ENCODE results near the gene DDX43.

Gene DDX43

GRCh38 chr6:73421534-73421933 is 26.9 kb downstream of the DDX43 start:
- TF ChIP-seq RARB (CRISPR knock-in tag; IDR thresholded peaks at IDR 0.05) (no peak), ZNF8 (CRISPR knock-in tag; IDR thresholded peaks at IDR 0.05) (no peak), TOX (CRISPR knock-in tag; IDR thresholded peaks at IDR 0.05; ENCODE audit: borderline replicate concordance) (no peak), ZFP30 (CRISPR knock-in tag; IDR thresholded peaks at IDR 0.05) (no peak), PATZ1 (CRISPR knock-in tag; IDR thresholded peaks at IDR 0.05; ENCODE audit: borderline replicate concordance) (no peak), ISL1 (CRISPR knock-in tag; IDR thresholded peaks at IDR 0.05) (no peak), CSRNP3 (CRISPR knock-in tag; IDR thresholded peaks at IDR 0.05) (no peak), GLIS3 (CRISPR knock-in tag; IDR thresholded peaks at IDR 0.05) (no peak), ZNF70 (CRISPR knock-in tag; IDR thresholded peaks at IDR 0.05) (no peak), BACH2 (CRISPR knock-in tag; IDR thresholded peaks at IDR 0.05; ENCODE audit: borderline replicate concordance) (no peak), ARNTL (CRISPR knock-in tag; IDR thresholded peaks at IDR 0.05; ENCODE audit: borderline replicate concordance, low read depth) (no peak), TSHZ2 (CRISPR knock-in tag; IDR thresholded peaks at IDR 0.05) (no peak), CSDC2 (CRISPR knock-in tag; IDR thresholded peaks at IDR 0.05) (no peak), POU6F1 (CRISPR knock-in tag; IDR thresholded peaks at IDR 0.05; ENCODE audit: borderline replicate concordance, low read depth) (no peak), PPARA (CRISPR knock-in tag; IDR thresholded peaks at IDR 0.05; ENCODE audit: borderline replicate concordance) (no peak), SNAI2 (CRISPR knock-in tag; IDR thresholded peaks at IDR 0.05) (no peak), ZC3H10 (CRISPR knock-in tag; IDR thresholded peaks at IDR 0.05) (no peak), TCF4 (CRISPR knock-in tag; IDR thresholded peaks at IDR 0.05; ENCODE audit: borderline replicate concordance) (no peak), CREB5 (CRISPR knock-in tag; IDR thresholded peaks at IDR 0.05; ENCODE audit: low read depth) (no peak)
- no peak for ATAC-seq

GRCh38 chr6:73435236-73435635 is 40.6 kb downstream of the DDX43 start:
- TF ChIP-seq OSR1 (CRISPR knock-in tag; IDR thresholded peaks at IDR 0.05) (no peak), ZNF565 (CRISPR knock-in tag; conservative IDR thresholded peaks at IDR 0.05; ENCODE audit: low read depth) (no peak), CREB5 (CRISPR knock-in tag; IDR thresholded peaks at IDR 0.05; ENCODE audit: low read depth) (no peak), ESRRG (CRISPR knock-in tag; IDR thresholded peaks at IDR 0.05) (no peak)
- ATAC-seq, result no peak
